HEK293 (cell line): Measurements from ENCODE around the gene HOTAIR.

Source experiments
- GLIS1 ChIP-seq: fragments of 450-650 bp; formaldehyde crosslinking; IDR thresholded peaks from 2 replicates; pipeline ENCODE4 v1.5.1; 2016; ENCODE audit warnings: missing biosample characterization, missing genetic modification characterization
- HIC1 ChIP-seq: fragments of 450-650 bp; formaldehyde crosslinking; IDR thresholded peaks from 2 replicates; pipeline ENCODE4 v1.5.1; 2016; ENCODE audit warnings: missing biosample characterization, missing genetic modification characterization
- INSM2 ChIP-seq: fragments of 450-650 bp; formaldehyde crosslinking; IDR thresholded peaks from 2 replicates; pipeline ENCODE4 v1.5.1; 2016; ENCODE audit warnings: missing biosample characterization, missing genetic modification characterization
- KLF17 ChIP-seq: fragments of 450-650 bp; formaldehyde crosslinking; IDR thresholded peaks from 2 replicates; pipeline ENCODE4 v1.5.1; 2016; ENCODE audit warnings: missing biosample characterization, missing genetic modification characterization
- MZF1 ChIP-seq: fragments of 450-650 bp; formaldehyde crosslinking; IDR thresholded peaks from 2 replicates; pipeline ENCODE4 v1.5.1; 2017; ENCODE audit warnings: missing biosample characterization, missing genetic modification characterization, borderline replicate concordance
- YY2 ChIP-seq: fragments of 450-650 bp; formaldehyde crosslinking; IDR thresholded peaks from 2 replicates; pipeline ENCODE4 v1.5.1; 2016; ENCODE audit warnings: missing biosample characterization, missing genetic modification characterization
- ZBTB11 ChIP-seq: fragments of 450-650 bp; formaldehyde crosslinking; conservative IDR thresholded peaks from 2 replicates; pipeline ENCODE4 v1.5.1; 2016; ENCODE audit warnings: low read depth, missing biosample characterization, missing genetic modification characterization
- ZBTB17 ChIP-seq: fragments of 450-650 bp; formaldehyde crosslinking; IDR thresholded peaks from 2 replicates; pipeline ENCODE4 v1.5.1; 2016; ENCODE audit warnings: missing biosample characterization, missing genetic modification characterization
- ZBTB44 ChIP-seq: fragments of 450-650 bp; IDR thresholded peaks from 2 replicates; pipeline ENCODE4 v1.5.1; 2018; ENCODE audit warnings: missing biosample characterization, mild to moderate bottlenecking, missing genetic modification characterization
- ZFP37 ChIP-seq: fragments of 450-650 bp; formaldehyde crosslinking; IDR thresholded peaks from 2 replicates; pipeline ENCODE4 v1.5.1; 2016; ENCODE audit warnings: missing biosample characterization, missing genetic modification characterization
- ZNF148 ChIP-seq: fragments of 450-650 bp; formaldehyde crosslinking; IDR thresholded peaks from 2 replicates; pipeline ENCODE4 v1.5.0; 2017; ENCODE audit warnings: missing biosample characterization, missing genetic modification characterization, borderline replicate concordance
- ZNF423 ChIP-seq: fragments of 450-650 bp; formaldehyde crosslinking; IDR thresholded peaks from 2 replicates; pipeline ENCODE4 v1.5.1; 2016; ENCODE audit warnings: missing biosample characterization, missing genetic modification characterization
- ZNF449 ChIP-seq: fragments of 450-650 bp; formaldehyde crosslinking; IDR thresholded peaks from 2 replicates; pipeline ENCODE4 v1.5.1; 2017; ENCODE audit warnings: missing biosample characterization, mild to moderate bottlenecking, missing genetic modification characterization, moderate library complexity
- ZNF529 ChIP-seq: fragments of 450-650 bp; formaldehyde crosslinking; IDR thresholded peaks from 2 replicates; pipeline ENCODE4 v1.5.1; 2017; ENCODE audit warnings: missing genetic modification characterization, missing biosample characterization; ENCODE audit not compliant: insufficient replicate concordance
- ZNF561 ChIP-seq: fragments of 450-650 bp; IDR thresholded peaks from 2 replicates; pipeline ENCODE4 v1.5.1; 2018; ENCODE audit warnings: missing biosample characterization, missing genetic modification characterization, borderline replicate concordance
- ZNF610 ChIP-seq: fragments of 450-650 bp; formaldehyde crosslinking; IDR thresholded peaks from 2 replicates; pipeline ENCODE4 v1.5.1; 2016; ENCODE audit warnings: missing biosample characterization, missing genetic modification characterization, borderline replicate concordance
- ZNF623 ChIP-seq: fragments of 450-650 bp; formaldehyde crosslinking; IDR thresholded peaks from 2 replicates; pipeline ENCODE4 v1.5.1; 2016; ENCODE audit warnings: missing biosample characterization, missing genetic modification characterization
- ZNF639 ChIP-seq: fragments of 450-650 bp; formaldehyde crosslinking; IDR thresholded peaks from 2 replicates; pipeline ENCODE4 v1.5.1; 2016; ENCODE audit warnings: missing biosample characterization, missing genetic modification characterization
- ZNF76 ChIP-seq: fragments of 450-650 bp; formaldehyde crosslinking; IDR thresholded peaks from 2 replicates; pipeline ENCODE4; 2016; ENCODE audit warnings: low read depth, missing biosample characterization, missing genetic modification characterization, borderline replicate concordance
- ZSCAN16 ChIP-seq: fragments of 450-650 bp; formaldehyde crosslinking; IDR thresholded peaks from 2 replicates; pipeline ENCODE4 v1.5.1; 2016; ENCODE audit warnings: missing biosample characterization, missing genetic modification characterization
- ZXDB ChIP-seq: fragments of 450-650 bp; formaldehyde crosslinking; IDR thresholded peaks from 2 replicates; pipeline ENCODE4 v1.5.1; 2016; ENCODE audit warnings: missing biosample characterization, missing genetic modification characterization

HOTAIR gene

GRCh38 chr12:54017878-54018467, 43.2 kb upstream of the HOTAIR start (continued):
- TF ChIP-seq ZBTB11 (peak; percentile 92), ZFP37 (tag by site-specific recombination) (peak; percentile 50; the same call in 1 of the 2 replicates), ZNF423 (tag by site-specific recombination) (peak; percentile 95), INSM2 (tag by site-specific recombination) (peak; percentile 6; the same call in 1 of the 2 replicates), ZNF610 (tag by site-specific recombination) (peak; percentile 45; the same call in 1 of the 2 replicates), ZBTB44 (peak; percentile 62), ZNF449 (tag by site-specific recombination) (no peak), GLIS1 (tag by site-specific recombination) (peak; percentile 59), ZBTB17 (tag by site-specific recombination) (0 out of 2 replicates have a peak, but pooled peaks have one; percentile 58), KLF17 (peak; percentile 53), ZNF561 (tag by site-specific recombination) (peak; percentile 34; the same call in 1 of the 2 replicates), HIC1 (peak; percentile 88), ZSCAN16 (tag by site-specific recombination) (0 out of 2 replicates have a peak, but pooled peaks have one; percentile 26), ZNF529 (tag by site-specific recombination) (no peak), MZF1 (tag by site-specific recombination) (peak; percentile 55; the same call in 1 of the 2 replicates), ZNF623 (tag by site-specific recombination) (no peak), YY2 (tag by site-specific recombination) (0 out of 2 replicates have a peak, but pooled peaks have one; percentile 12), ZNF76 (tag by site-specific recombination) (peak; percentile 78; the same call in 1 of the 2 replicates), ZXDB (tag by site-specific recombination) (peak; percentile 89), ZNF639 (peak; percentile 38; the same call in 1 of the 2 replicates), ZNF148 (tag by site-specific recombination) (no peak)
